Astrocyte (in vitro differentiated cells and primary cell): ENCODE data around the gene SH2D4B. TPM values are rescaled to one million over a fixed set of nuclear protein-coding genes. Genes with fewer than 3 reads are reported as not detected.

Experiments
- DNase-seq: peaks from one replicate; pipeline ENCODE4 v3.0.0-alpha.2; 2010; ENCODE audit warnings: low read depth
- FAIRE-seq: peaks from 2 replicates; lab custom pipeline; 2011; peaks lifted over from hg19 to GRCh38; lab: Jason Lieb, UNC
- H2AFZ ChIP-seq: 2 replicates; pipeline ENCODE4 v1.6.0; 2012; ENCODE audit warnings: low read depth, low read length, inconsistent platforms
- H3K27ac ChIP-seq: 2 replicates; pipeline ENCODE4 v1.5.1; 2011; ENCODE audit warnings: low read depth, low read length, inconsistent platforms
- H3K27me3 ChIP-seq: 2 replicates; pipeline ENCODE4 v1.6.0; 2011; ENCODE audit warnings: low read length, inconsistent platforms; ENCODE audit not compliant: insufficient read depth
- H3K36me3 ChIP-seq: 2 replicates; pipeline ENCODE4 v1.5.1; 2011; ENCODE audit warnings: low read length, inconsistent platforms; ENCODE audit not compliant: insufficient read depth
- H3K4me1 ChIP-seq: 2 replicates; pipeline ENCODE4 v1.5.1; 2011; ENCODE audit warnings: low read length, inconsistent platforms; ENCODE audit not compliant: insufficient read depth
- H3K4me2 ChIP-seq: 2 replicates; pipeline ENCODE4 v1.6.0; 2012; ENCODE audit warnings: low read length, inconsistent platforms
- H3K4me3 ChIP-seq: 2 replicates; pipeline ENCODE4 v1.5.1; 2011; ENCODE audit warnings: low read depth, mild to moderate bottlenecking, low read length, inconsistent platforms; ENCODE audit not compliant: insufficient read depth
- H3K79me2 ChIP-seq: 2 replicates; pipeline ENCODE4 v1.6.0; 2012; ENCODE audit warnings: mild to moderate bottlenecking, low read length, inconsistent platforms; ENCODE audit not compliant: insufficient read depth
- H3K9ac ChIP-seq: 2 replicates; pipeline ENCODE4 v1.6.0; 2012; ENCODE audit warnings: mild to moderate bottlenecking, low read length, inconsistent platforms
- H3K9me3 ChIP-seq: 2 replicates; pipeline ENCODE4 v1.5.1; 2012; ENCODE audit warnings: low read depth, mild to moderate bottlenecking, low read length, inconsistent platforms; ENCODE audit not compliant: insufficient read depth
- H4K20me1 ChIP-seq: 2 replicates; pipeline ENCODE4 v1.6.0; 2012; ENCODE audit warnings: low read length, inconsistent platforms; ENCODE audit not compliant: insufficient read depth
- H3K27ac Mint-ChIP-seq: one replicate; pipeline ENCODE4 v1.8.0; 2021; ENCODE audit warnings: mild to moderate bottlenecking, mixed read lengths; ENCODE audit not compliant: unreplicated experiment
- H3K27me3 Mint-ChIP-seq: one replicate; pipeline ENCODE4 v1.8.0; 2021; ENCODE audit warnings: low read depth, mixed read lengths; ENCODE audit not compliant: unreplicated experiment
- H3K36me3 Mint-ChIP-seq: one replicate; pipeline ENCODE4 v1.8.0; 2021; ENCODE audit warnings: low read depth, mixed read lengths; ENCODE audit not compliant: unreplicated experiment
- H3K4me1 Mint-ChIP-seq: one replicate; pipeline ENCODE4 v1.8.0; 2021; ENCODE audit warnings: low read depth, mixed read lengths; ENCODE audit not compliant: unreplicated experiment
- H3K4me3 Mint-ChIP-seq: one replicate; pipeline ENCODE4 v1.8.0; 2021; ENCODE audit warnings: mild to moderate bottlenecking, moderate library complexity, mixed read lengths; ENCODE audit not compliant: unreplicated experiment
- H3K9me3 Mint-ChIP-seq: one replicate; pipeline ENCODE4 v1.8.0; 2021; ENCODE audit warnings: mild to moderate bottlenecking, mixed read lengths; ENCODE audit not compliant: unreplicated experiment
- CTCF ChIP-seq: IDR thresholded peaks from 2 replicates; pipeline ENCODE4 v1.5.1; 2011; ENCODE audit warnings: low read depth, mild to moderate bottlenecking, inconsistent platforms, low read length, moderate library complexity; ENCODE audit not compliant: insufficient read depth
- EZH2 ChIP-seq: IDR thresholded peaks from 2 replicates; pipeline ENCODE4 v1.6.1; 2012; ENCODE audit warnings: mild to moderate bottlenecking, low read length, inconsistent platforms; ENCODE audit not compliant: insufficient read depth
- total RNA-seq: library from RNA; stranded (reverse); gene quantifications from 2 replicates; pipeline ENCODE4 v1.2.1, GENCODE V29; 2021

SH2D4B gene
- total RNA-seq, 1 donor from 2014 or later, result 0.07 TPM

- Histone ChIP-seq H3K9ac (peak overlapping the region; percentile 72), H3K4me2 (peak overlapping the region; percentile 90), H3K27ac (no peak overlapping the region), H4K20me1 (no peaks in the 10 kb centered on the region), H3K4me3 (peak overlapping the region; percentile 43), H3K36me3 (no peaks in the 10 kb centered on the region), H3K9me3 (peaks cover 7% of the 10 kb centered on the region), H3K4me1 (peaks cover 4% of the 10 kb centered on the region), H3K27me3 (no peaks in the 10 kb centered on the region), H3K79me2 (no peaks in the 10 kb centered on the region), H2AFZ (peak overlapping the region; percentile 94)
- Mint-ChIP-seq H3K9me3 (peaks cover 4% of the 10 kb centered on the region), H3K27me3 (peaks cover 10% of the 10 kb centered on the region), H3K36me3 (no peaks in the 10 kb centered on the region), H3K4me3 (peak overlapping the region; percentile 82), H3K27ac (peak overlapping the region; percentile 85), H3K4me1 (no peaks in the 10 kb centered on the region)
- TF ChIP-seq CTCF (peak; percentile 56), EZH2 (no peak)
- FAIRE-seq (no peak), DNase-seq (peak; percentile 59)
These were observed 124.9 kb downstream of the SH2D4B start for GRCh38 chr10:80662429-80663261.

GRCh38 chr10:80664071-80664680, 126.5 kb downstream of the SH2D4B start:
- no peaks in the 10 kb centered on the region for H3K27me3 ChIP-seq
- H3K4me2 ChIP-seq, result no peak overlapping the region
- H3K36me3 ChIP-seq, result no peaks in the 10 kb centered on the region
- H3K9me3 ChIP-seq, result no peaks in the 10 kb centered on the region
- H3K9ac ChIP-seq, result no peak overlapping the region
- no peak overlapping the region for H3K4me3 ChIP-seq
- no peaks in the 10 kb centered on the region for H3K79me2 ChIP-seq
- DNase-seq (peak; percentile 16), FAIRE-seq (no peak)
- H2AFZ ChIP-seq, result no peak overlapping the region
- TF ChIP-seq EZH2, result no peak
- TF ChIP-seq CTCF, result peak; percentile 72
- H3K27ac Mint-ChIP-seq, result peak overlapping the region; percentile 9
- H3K4me3 Mint-ChIP-seq, result peak overlapping the region; percentile 62
- H3K9me3 Mint-ChIP-seq, result peaks cover 4% of the 10 kb centered on the region
- no peaks in the 10 kb centered on the region for H4K20me1 ChIP-seq
- peaks cover 20% of the 10 kb centered on the region for H3K27me3 Mint-ChIP-seq
- H3K27ac ChIP-seq, result no peak overlapping the region
- peaks cover 4% of the 10 kb centered on the region for H3K4me1 ChIP-seq
- no peaks in the 10 kb centered on the region for H3K4me1 Mint-ChIP-seq
- no peaks in the 10 kb centered on the region for H3K36me3 Mint-ChIP-seq

DNA sequence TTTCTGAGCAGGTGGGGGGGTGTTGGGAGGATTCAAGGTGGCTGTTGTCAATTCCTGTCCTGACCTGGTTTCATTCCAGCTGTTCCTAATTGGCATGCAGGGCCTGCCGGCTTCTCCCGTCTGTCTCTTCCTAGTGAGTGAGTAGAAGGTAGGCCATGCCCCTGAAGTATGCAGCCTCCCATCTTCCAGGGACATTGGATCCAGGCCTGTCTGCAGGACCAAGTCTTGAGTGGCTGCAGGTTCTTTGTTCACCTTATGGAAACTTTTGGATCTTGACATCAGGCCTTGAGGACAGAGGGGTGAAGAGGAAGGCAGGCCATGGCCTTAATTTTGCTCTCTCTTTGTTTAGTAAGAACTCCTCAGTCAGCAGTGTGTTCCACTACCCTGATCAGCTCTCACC, 131.8 kb downstream of the SH2D4B start:
- Histone ChIP-seq H3K36me3 (no peaks in the 10 kb centered on the region), H3K4me1 (no peaks in the 10 kb centered on the region), H3K27ac (no peak overlapping the region), H4K20me1 (no peaks in the 10 kb centered on the region), H2AFZ (no peak overlapping the region), H3K9ac (no peak overlapping the region), H3K9me3 (no peaks in the 10 kb centered on the region), H3K27me3 (no peaks in the 10 kb centered on the region), H3K4me2 (no peak overlapping the region), H3K4me3 (no peak overlapping the region), H3K79me2 (no peaks in the 10 kb centered on the region)
- H3K27ac Mint-ChIP-seq, result no peak overlapping the region
- FAIRE-seq (no peak), DNase-seq (no peak)
- peaks cover 2% of the 10 kb centered on the region for H3K9me3 Mint-ChIP-seq
- H3K4me1 Mint-ChIP-seq, result no peaks in the 10 kb centered on the region
- no peak overlapping the region for H3K4me3 Mint-ChIP-seq
- H3K36me3 Mint-ChIP-seq, result no peaks in the 10 kb centered on the region
- TF ChIP-seq CTCF, result no peak
- TF ChIP-seq EZH2, result no peak
- H3K27me3 Mint-ChIP-seq, result peaks cover 18% of the 10 kb centered on the region
